ENCODE data around the gene CABLES1. TPM values are rescaled to one million over a fixed set of nuclear protein-coding genes. Genes with fewer than 3 reads are reported as not detected.
"Not testable (repeated sequence)": the region's sequence is repeated elsewhere in the genome, so short reads cannot be mapped to it uniquely, and the experiment has no call there.

The CABLES1 gene
- total RNA-seq, 1 donor from 2014 or later, result 14.6 TPM

GRCh38 chr18:23263551-23264235 is 128.4 kb downstream of the CABLES1 start:
- no peak for DNase-seq (ENCODE audit: low spot score)

GRCh38 chr18:23265682-23266399 is 130.6 kb downstream of the CABLES1 start:
- DNase-seq (ENCODE audit: low spot score), result no peak

GRCh38 chr18:23266717-23267446 is 131.6 kb downstream of the CABLES1 start:
- DNase-seq (ENCODE audit: low spot score), result no peak

GRCh38 chr18:23267447-23267776 is 132.1 kb downstream of the CABLES1 start:
- DNase-seq (ENCODE audit: low spot score), result no peak

- DNase-seq (ENCODE audit: low spot score), result no peak
These were observed 133.4 kb downstream of the CABLES1 start for GRCh38 chr18:23268641-23269040.

- not testable (repeated sequence) for DNase-seq (ENCODE audit: low spot score)
These were observed 133.8 kb downstream of the CABLES1 start for GRCh38 chr18:23269068-23269467.

- DNase-seq (ENCODE audit: low spot score), result no peak
These were observed 134.6 kb downstream of the CABLES1 start for GRCh38 chr18:23269928-23270327.

GRCh38 chr18:23270986-23271680 is 135.8 kb downstream of the CABLES1 start:
- DNase-seq (ENCODE audit: low spot score), result no peak

GRCh38 chr18:23272498-23273232 is 137.4 kb downstream of the CABLES1 start:
- no peak for DNase-seq (ENCODE audit: low spot score)

GRCh38 chr18:23273443-23273966 is 138.2 kb downstream of the CABLES1 start:
- no peak for DNase-seq (ENCODE audit: low spot score)

- no peak for DNase-seq (ENCODE audit: low spot score)
These were observed 139.6 kb downstream of the CABLES1 start for GRCh38 chr18:23274638-23275482.

GRCh38 chr18:23276451-23276850 is 141.2 kb downstream of the CABLES1 start:
- no peak for DNase-seq (ENCODE audit: low spot score)

GRCh38 chr18:23277399-23277798 is 142.1 kb downstream of the CABLES1 start:
- no peak for DNase-seq (ENCODE audit: low spot score)

- no peak for DNase-seq (ENCODE audit: low spot score)
These were observed 144.6 kb downstream of the CABLES1 start for GRCh38 chr18:23279931-23280330.

GRCh38 chr18:23280844-23281243 is 145.6 kb downstream of the CABLES1 start:
- DNase-seq (ENCODE audit: low spot score), result no peak

- peak; percentile 39 for DNase-seq (ENCODE audit: low spot score)
These were observed 146.5 kb downstream of the CABLES1 start for GRCh38 chr18:23281626-23282436.

- no peak for DNase-seq (ENCODE audit: low spot score)
These were observed 147.1 kb downstream of the CABLES1 start for GRCh38 chr18:23282437-23282781.

GRCh38 chr18:23283916-23284430 is 148.7 kb downstream of the CABLES1 start:
- peak; percentile 62 for DNase-seq (ENCODE audit: low spot score)

GRCh38 chr18:23284629-23285028 is 149.3 kb downstream of the CABLES1 start:
- no peak for DNase-seq (ENCODE audit: low spot score)
